GM19324 (cell line): ENCODE results near the gene PFN3.

Experiments
- ATAC-seq: cut with Tn5 transposase; IDR thresholded peaks from one replicate; pipeline ENCODE4 v1.9.1; 2021; ENCODE audit warnings: mild to moderate bottlenecking, moderate library complexity; ENCODE audit not compliant: unreplicated experiment, low FRiP score

Gene PFN3

GRCh38 chr5:177438468-177438867 lies 38.0 kb upstream of the PFN3 start:
- no peak for ATAC-seq

- no peak for ATAC-seq
Measured at GRCh38 chr5:177437623-177438022, 37.2 kb upstream of the PFN3 start.

- no peak for ATAC-seq
Measured at GRCh38 chr5:177435847-177436536, 35.5 kb upstream of the PFN3 start.

GRCh38 chr5:177434942-177435738 lies 34.7 kb upstream of the PFN3 start:
- no peak for ATAC-seq

- no peak for ATAC-seq
Measured at GRCh38 chr5:177434437-177434836, 34.0 kb upstream of the PFN3 start.

- ATAC-seq = no peak
Measured at GRCh38 chr5:177433658-177434217, 33.3 kb upstream of the PFN3 start.

GRCh38 chr5:177432839-177433657 lies 32.6 kb upstream of the PFN3 start:
- no peak for ATAC-seq

- ATAC-seq = no peak
Measured at GRCh38 chr5:177432143-177432838, 31.8 kb upstream of the PFN3 start.

GRCh38 chr5:177431317-177432142 lies 31.1 kb upstream of the PFN3 start:
- peak; percentile 50 for ATAC-seq

GRCh38 chr5:177430972-177431316 lies 30.5 kb upstream of the PFN3 start:
- no peak for ATAC-seq

GRCh38 chr5:177430140-177430951 lies 29.9 kb upstream of the PFN3 start:
- no peak for ATAC-seq

- no peak for ATAC-seq
Measured at GRCh38 chr5:177429248-177430040, 29.0 kb upstream of the PFN3 start.

GRCh38 chr5:177428574-177429217 lies 28.2 kb upstream of the PFN3 start:
- ATAC-seq = no peak

- ATAC-seq = no peak
Measured at GRCh38 chr5:177427919-177428573, 27.6 kb upstream of the PFN3 start.

- ATAC-seq = no peak
Measured at GRCh38 chr5:177427211-177427822, 26.9 kb upstream of the PFN3 start.

- no peak for ATAC-seq
Measured at GRCh38 chr5:177426566-177427210, 26.2 kb upstream of the PFN3 start, which contains the start of gene GRK6. Gene GRK6 (plus strand): TSS chr5:177426676. CDS start chr5:177426846, 170 bp downstream.
